Choroid plexus epithelial cell (primary cell): ENCODE data around the gene PIK3CD.
"Not testable (repeated sequence)": the region's sequence is repeated elsewhere in the genome, so short reads cannot be mapped to it uniquely, and the experiment has no call there.

Source experiments
- DNase-seq: peaks from one replicate; pipeline ENCODE4 v3.0.0-alpha.2; 2010; ENCODE audit warnings: low read depth
- H3K4me3 ChIP-seq: 2 replicates; pipeline ENCODE4 v1.5.1; 2011; ENCODE audit warnings: low read depth, mild to moderate bottlenecking, control low read depth, low read length, moderate library complexity
- CTCF ChIP-seq: conservative IDR thresholded peaks from 2 replicates; pipeline ENCODE4 v1.5.1; 2011; ENCODE audit warnings: low read depth, mild to moderate bottlenecking, control low read depth, inconsistent platforms, low read length, moderate library complexity

PIK3CD gene

GRCh38 chr1:9737671-9738070, 86.1 kb downstream of the PIK3CD start:
- no peak for DNase-seq
- no peak for TF ChIP-seq CTCF
- H3K4me3 ChIP-seq = no peak overlapping the region

- DNase-seq = no peak
- H3K4me3 ChIP-seq = no peak overlapping the region
- TF ChIP-seq CTCF = no peak
Observed at GRCh38 chr1:9744106-9744799, 92.7 kb downstream of the PIK3CD start.

- H3K4me3 ChIP-seq = no peak overlapping the region
- peak; percentile 78 for DNase-seq
- TF ChIP-seq CTCF = no peak
Observed at GRCh38 chr1:9746211-9746610, 94.7 kb downstream of the PIK3CD start.

GRCh38 chr1:9746651-9747050, 95.1 kb downstream of the PIK3CD start:
- no peak for DNase-seq
- H3K4me3 ChIP-seq = no peak overlapping the region
- TF ChIP-seq CTCF = no peak

- not testable (repeated sequence) for H3K4me3 ChIP-seq, DNase-seq
Observed at GRCh38 chr1:9748391-9748790, 96.9 kb downstream of the PIK3CD start.

GRCh38 chr1:9749361-9749760, 97.8 kb downstream of the PIK3CD start:
- no peak overlapping the region for H3K4me3 ChIP-seq
- no peak for TF ChIP-seq CTCF
- DNase-seq = no peak

GRCh38 chr1:9751971-9752370, 100.4 kb downstream of the PIK3CD start:
- no peak for DNase-seq
- no peak for TF ChIP-seq CTCF

More at GRCh38 chr1:9751971-9752370, 100.4 kb downstream of the PIK3CD start:
- no peak overlapping the region for H3K4me3 ChIP-seq
